Gastroesophageal sphincter (tissue), 3 donors: ENCODE data around the gene FAM20A.

Source experiments
- POLR2AphosphoS5 ChIP-seq: sonication (generic); formaldehyde crosslinking; IDR thresholded peaks from one replicate; pipeline ENCODE4 v1.6.1; 2017; ENCODE audit warnings: antibody characterized with exemption
- TF ChIP-seq, protein P1 (sequence below), 4 experiments: fragments of 200-600 bp in 2 of 4; fragments of 450-650 bp in 2 of 4; sonication (generic) in 1 of 4; IDR thresholded peaks; one replicate each; pipeline ENCODE4 v1.5.1; 2017 to 2019; ENCODE audit warnings: antibody characterized with exemption in 4 of 4, mild to moderate bottlenecking in 2 of 4, moderate library complexity in 2 of 4

DNA sequence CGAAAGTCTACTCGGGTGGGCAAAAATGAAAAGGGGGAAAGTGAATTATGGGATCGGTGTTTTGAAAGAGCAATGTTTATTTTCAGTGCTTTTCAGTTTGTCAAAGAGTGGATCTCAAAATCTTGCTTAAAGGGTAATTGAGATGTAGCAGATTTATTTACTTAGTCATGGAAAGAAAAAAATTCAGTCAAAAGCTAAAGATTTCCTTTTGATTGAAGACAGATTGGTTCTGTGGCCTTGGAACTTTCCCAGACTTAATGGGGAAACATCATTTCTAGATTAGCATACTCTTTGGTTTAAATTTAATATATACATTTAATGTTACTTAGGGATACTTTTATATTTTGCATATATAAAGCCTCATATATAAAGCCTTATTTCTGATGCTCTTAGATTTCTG is 68.3 kb downstream of the FAM20A start:
- TF ChIP-seq, protein P1, sequence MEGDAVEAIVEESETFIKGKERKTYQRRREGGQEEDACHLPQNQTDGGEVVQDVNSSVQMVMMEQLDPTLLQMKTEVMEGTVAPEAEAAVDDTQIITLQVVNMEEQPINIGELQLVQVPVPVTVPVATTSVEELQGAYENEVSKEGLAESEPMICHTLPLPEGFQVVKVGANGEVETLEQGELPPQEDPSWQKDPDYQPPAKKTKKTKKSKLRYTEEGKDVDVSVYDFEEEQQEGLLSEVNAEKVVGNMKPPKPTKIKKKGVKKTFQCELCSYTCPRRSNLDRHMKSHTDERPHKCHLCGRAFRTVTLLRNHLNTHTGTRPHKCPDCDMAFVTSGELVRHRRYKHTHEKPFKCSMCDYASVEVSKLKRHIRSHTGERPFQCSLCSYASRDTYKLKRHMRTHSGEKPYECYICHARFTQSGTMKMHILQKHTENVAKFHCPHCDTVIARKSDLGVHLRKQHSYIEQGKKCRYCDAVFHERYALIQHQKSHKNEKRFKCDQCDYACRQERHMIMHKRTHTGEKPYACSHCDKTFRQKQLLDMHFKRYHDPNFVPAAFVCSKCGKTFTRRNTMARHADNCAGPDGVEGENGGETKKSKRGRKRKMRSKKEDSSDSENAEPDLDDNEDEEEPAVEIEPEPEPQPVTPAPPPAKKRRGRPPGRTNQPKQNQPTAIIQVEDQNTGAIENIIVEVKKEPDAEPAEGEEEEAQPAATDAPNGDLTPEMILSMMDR (IDR thresholded peaks at IDR 0.05): no peak
- no peak for TF ChIP-seq POLR2AphosphoS5
